Muscle of leg (tissue), 11 donors: Measurements from ENCODE around the gene STK17A. TPM values are rescaled to one million over a fixed set of nuclear protein-coding genes. Genes with fewer than 3 reads are reported as not detected.
"Not testable (repeated sequence)": the region's sequence is repeated elsewhere in the genome, so short reads cannot be mapped to it uniquely, and the experiment has no call there.

ENCODE experiments used
- DNase-seq: peaks from one replicate; pipeline ENCODE4 v3.0.0; 2013
- H3K27ac ChIP-seq: one replicate; pipeline ENCODE4 v1.5.1; 2013; ENCODE audit warnings: mild to moderate bottlenecking, low read length, control low read depth
- H3K27me3 ChIP-seq: one replicate; pipeline ENCODE4 v1.6.1; 2013; ENCODE audit warnings: low read length; ENCODE audit not compliant: control insufficient read depth, insufficient read depth
- H3K36me3 ChIP-seq: one replicate; pipeline ENCODE4 v1.6.1; 2013; ENCODE audit warnings: low read length; ENCODE audit not compliant: control insufficient read depth, insufficient read depth
- H3K4me1 ChIP-seq: one replicate; pipeline ENCODE4 v1.6.1; 2013; ENCODE audit warnings: low read length; ENCODE audit not compliant: control insufficient read depth, insufficient read depth
- H3K4me3 ChIP-seq: one replicate; pipeline ENCODE4 v1.5.1; 2013; ENCODE audit warnings: low read length, control low read depth
- H3K9me3 ChIP-seq: replicated peaks from 2 replicates; pipeline ENCODE4 v1.6.1; 2013; ENCODE audit warnings: low read depth, low read length; ENCODE audit not compliant: control insufficient read depth
- WGBS: methylation state at CpG from one replicate; pipeline ENCODE4 v1.1.5; 2013; ENCODE audit warnings: missing lambda C conversion rate; ENCODE audit not compliant: insufficient coverage; 5-methylcytosine and 5-hydroxymethylcytosine counted together
- polyA plus RNA-seq, 8 donors: library from polyadenylated mRNA; unstranded; fragments of 120-200 nt; gene quantifications; one replicate each; pipeline versions ENCODE4 v1.2.1 to v1.2.3, GENCODE V29; 2013; ENCODE audit warnings: inconsistent platforms in 1 of 8, low replicate concordance in 1 of 8; ENCODE audit not compliant: insufficient read length in 8 of 8, insufficient read depth in 1 of 8
- total RNA-seq: library from RNA; stranded (reverse); fragments of 120-200 nt; gene quantifications from one replicate; pipeline ENCODE4 v1.2.4, GENCODE V29; 2013

The STK17A gene
- total and polyA plus RNA-seq, 9 donors, result 14.6 to 22.3 (median 17.0) TPM

- DNase-seq, result no peak
- no peaks in the 10 kb centered on the region for H3K9me3 ChIP-seq
- WGBS, result no CpG with 5 or more reads among the region's 3 CpGs
Measured at GRCh38 chr7:43562383-43562782, 20.5 kb upstream of the STK17A start.

DNA sequence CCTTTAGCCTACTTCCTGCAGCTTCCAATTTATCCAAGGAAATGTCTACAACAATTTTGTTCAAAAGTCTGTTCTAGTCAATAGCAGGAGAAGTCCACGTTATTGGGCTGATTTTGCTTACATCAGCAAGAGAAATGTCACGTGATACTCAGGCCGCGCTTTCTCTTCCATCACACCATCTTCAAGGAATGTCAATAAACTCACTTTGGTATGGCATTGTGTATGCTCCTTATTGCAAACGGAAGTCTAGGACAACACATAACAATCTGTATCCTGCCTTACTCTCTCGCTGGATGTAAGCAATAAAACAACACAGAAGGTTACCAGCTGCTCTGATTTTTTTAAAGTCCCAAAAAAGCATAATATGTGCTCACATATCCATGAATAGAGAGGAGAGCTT lies 17.1 kb upstream of the STK17A start:
- peak; percentile 9 for DNase-seq
- WGBS, result no CpG with 5 or more reads among the region's 6 CpGs

More at GRCh38 chr7:43562383-43562782, 20.5 kb upstream of the STK17A start:
- Histone ChIP-seq H3K4me1 (no peaks in the 10 kb centered on the region), H3K36me3 (no peaks in the 10 kb centered on the region), H3K4me3 (no peak overlapping the region), H3K27me3 (no peaks in the 10 kb centered on the region), H3K27ac (no peak overlapping the region)

DNA sequence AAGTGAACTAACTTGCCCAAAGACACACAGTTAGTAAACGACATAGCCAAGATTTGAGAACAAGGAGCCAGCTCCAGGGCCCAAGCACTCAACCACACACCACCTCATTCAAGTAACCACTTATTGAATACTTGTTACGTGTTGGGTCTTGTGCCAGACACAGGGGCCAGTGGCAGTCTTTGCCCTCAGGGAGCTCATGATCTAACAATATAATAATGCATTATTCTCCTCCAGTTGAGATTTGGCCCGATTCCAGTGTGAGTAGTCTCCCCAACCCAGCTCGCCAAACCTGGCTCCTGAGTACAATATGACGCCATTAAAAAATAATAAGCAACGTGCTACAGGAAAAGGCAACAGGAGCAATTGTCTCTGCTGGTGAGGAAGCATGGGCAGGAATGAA lies 14.4 kb upstream of the STK17A start:
- Histone ChIP-seq H3K27ac (no peak overlapping the region), H3K9me3 (no peaks in the 10 kb centered on the region)
- 50% methylated on average over 2 of the region's 6 CpGs for WGBS

More for the DNA sequence above, 17.1 kb upstream of the STK17A start:
- no peaks in the 10 kb centered on the region for H3K9me3 ChIP-seq
- no peak overlapping the region for H3K4me3 ChIP-seq
- no peak overlapping the region for H3K27ac ChIP-seq
- H3K4me1 ChIP-seq, result no peaks in the 10 kb centered on the region
- H3K36me3 ChIP-seq, result no peaks in the 10 kb centered on the region
- H3K27me3 ChIP-seq, result no peaks in the 10 kb centered on the region

DNA sequence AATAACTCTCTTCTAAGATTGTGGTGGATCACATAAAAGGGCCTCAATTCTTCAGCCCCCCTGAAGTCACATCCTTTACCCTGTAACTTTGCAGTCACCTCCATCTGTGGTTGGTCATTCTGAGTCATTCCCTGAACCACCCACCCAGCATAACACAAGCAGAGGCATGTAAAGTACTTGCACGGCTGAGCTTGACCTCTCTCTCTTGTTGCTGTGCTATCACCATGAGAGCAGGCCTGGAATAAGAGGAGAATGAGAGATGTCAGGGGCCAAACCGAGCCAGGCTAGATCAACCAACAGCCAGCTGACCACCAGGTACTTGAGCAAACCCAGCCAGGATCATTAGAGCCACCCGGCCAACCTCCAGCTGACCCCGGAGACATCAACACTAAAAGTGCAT lies 13.5 kb upstream of the STK17A start:
- no peak for DNase-seq
- no peak overlapping the region for H3K27ac ChIP-seq
- no peaks in the 10 kb centered on the region for H3K4me1 ChIP-seq
- no peaks in the 10 kb centered on the region for H3K36me3 ChIP-seq
- no peaks in the 10 kb centered on the region for H3K27me3 ChIP-seq
- H3K9me3 ChIP-seq, result no peaks in the 10 kb centered on the region
- H3K4me3 ChIP-seq, result no peak overlapping the region
- WGBS, result 100% methylated on average over 1 of the region's 4 CpGs

More for the DNA sequence above, 14.4 kb upstream of the STK17A start:
- no peak overlapping the region for H3K4me3 ChIP-seq
- no peaks in the 10 kb centered on the region for H3K36me3 ChIP-seq
- H3K4me1 ChIP-seq, result no peaks in the 10 kb centered on the region
- no peak for DNase-seq
- H3K27me3 ChIP-seq, result no peaks in the 10 kb centered on the region

- H3K4me1 ChIP-seq, result no peaks in the 10 kb centered on the region
- no peaks in the 10 kb centered on the region for H3K36me3 ChIP-seq
- WGBS, result 73% methylated on average over 1 of the region's 4 CpGs
- H3K27me3 ChIP-seq, result no peaks in the 10 kb centered on the region
- no peaks in the 10 kb centered on the region for H3K9me3 ChIP-seq
- no peak overlapping the region for H3K4me3 ChIP-seq
- no peak overlapping the region for H3K27ac ChIP-seq
- no peak for DNase-seq
Measured at GRCh38 chr7:43570688-43571365, 12.1 kb upstream of the STK17A start.

DNA sequence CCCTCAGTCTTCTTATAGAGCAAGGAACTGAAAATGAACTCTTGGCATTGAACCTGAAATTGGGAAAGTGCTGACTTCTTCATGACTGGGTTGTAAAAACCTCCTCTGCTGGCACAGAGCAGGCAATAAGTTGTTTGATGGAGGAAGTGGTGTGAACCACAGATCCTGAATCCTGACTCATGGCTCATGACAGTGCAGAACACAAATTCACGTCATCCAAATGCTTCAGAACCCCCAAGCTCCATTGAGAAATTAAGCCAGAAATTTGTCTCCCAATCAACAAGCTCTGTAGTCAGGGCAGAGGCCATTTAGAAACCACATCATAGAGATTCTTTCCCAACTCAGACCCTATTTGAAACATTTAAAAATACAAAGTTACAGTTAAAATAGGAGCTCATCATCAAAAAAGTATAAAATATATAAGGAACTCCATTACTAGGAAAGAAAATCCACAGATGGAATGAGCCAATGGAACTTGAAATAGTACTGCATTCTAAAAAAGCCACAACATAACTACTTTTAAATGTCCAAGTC lies 10.3 kb upstream of the STK17A start:
- no peak overlapping the region for H3K4me3 ChIP-seq
- no peaks in the 10 kb centered on the region for H3K36me3 ChIP-seq
- WGBS, result 40% methylated on average over 1 of the region's 1 CpG
- H3K27ac ChIP-seq, result no peak overlapping the region
- DNase-seq, result peak; percentile 72
- no peaks in the 10 kb centered on the region for H3K27me3 ChIP-seq
- no peaks in the 10 kb centered on the region for H3K4me1 ChIP-seq
- no peaks in the 10 kb centered on the region for H3K9me3 ChIP-seq

DNA sequence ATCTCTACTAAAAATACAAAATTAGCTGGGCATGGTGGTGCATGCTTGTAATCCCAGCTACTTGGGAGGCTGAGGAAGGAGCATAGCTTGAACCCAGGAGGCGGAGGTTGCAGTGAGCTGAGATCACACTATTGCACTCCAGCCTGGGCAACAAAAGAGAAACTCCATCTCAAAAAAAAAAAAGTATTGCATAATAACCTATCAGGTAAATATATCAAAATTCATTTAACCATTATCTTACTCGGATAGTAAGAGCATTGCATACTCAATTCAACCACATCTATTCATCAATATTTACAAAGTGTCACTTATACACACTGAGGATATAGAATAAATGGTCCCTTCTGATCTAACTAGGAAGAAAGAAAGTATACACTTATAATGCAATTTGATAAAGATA lies 9.1 kb upstream of the STK17A start:
- not testable (repeated sequence) for H3K4me1 ChIP-seq, H3K9me3 ChIP-seq, H3K4me3 ChIP-seq, H3K36me3 ChIP-seq, DNase-seq, H3K27ac ChIP-seq, H3K27me3 ChIP-seq
- no CpG with 5 or more reads among the region's 2 CpGs for WGBS

GRCh38 chr7:43575506-43575905 lies 7.4 kb upstream of the STK17A start:
- Histone ChIP-seq H3K27ac (no peak overlapping the region), H3K4me1 (no peaks in the 10 kb centered on the region), H3K4me3 (no peak overlapping the region), H3K27me3 (no peaks in the 10 kb centered on the region), H3K36me3 (no peaks in the 10 kb centered on the region), H3K9me3 (no peaks in the 10 kb centered on the region)
- no CpG with 5 or more reads among the region's 6 CpGs for WGBS
- DNase-seq, result no peak

DNA sequence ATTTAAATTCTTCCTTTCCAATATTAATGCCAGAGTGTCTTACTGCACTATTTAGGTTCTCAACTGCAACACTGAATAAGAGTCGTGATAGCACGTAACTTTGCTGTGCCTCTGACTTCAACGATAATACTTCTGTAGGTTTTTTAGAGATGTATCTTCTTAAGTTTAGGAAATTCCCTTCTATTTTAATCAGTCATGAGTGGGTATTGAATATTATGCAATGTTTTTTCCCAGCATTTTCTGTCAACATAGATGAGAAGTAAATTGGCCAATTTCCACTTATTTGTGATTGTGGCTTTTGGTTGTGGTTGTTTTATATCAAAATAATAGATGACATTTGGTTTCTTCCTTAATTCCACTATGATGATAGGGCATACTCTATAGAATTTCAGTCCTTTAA lies 6.7 kb upstream of the STK17A start:
- no peaks in the 10 kb centered on the region for H3K4me1 ChIP-seq
- no peaks in the 10 kb centered on the region for H3K27me3 ChIP-seq
- no peak overlapping the region for H3K27ac ChIP-seq
- WGBS, result no CpG with 5 or more reads among the region's 3 CpGs
- H3K4me3 ChIP-seq, result no peak overlapping the region
- H3K9me3 ChIP-seq, result no peaks in the 10 kb centered on the region
- DNase-seq, result no peak
- H3K36me3 ChIP-seq, result no peaks in the 10 kb centered on the region

DNA sequence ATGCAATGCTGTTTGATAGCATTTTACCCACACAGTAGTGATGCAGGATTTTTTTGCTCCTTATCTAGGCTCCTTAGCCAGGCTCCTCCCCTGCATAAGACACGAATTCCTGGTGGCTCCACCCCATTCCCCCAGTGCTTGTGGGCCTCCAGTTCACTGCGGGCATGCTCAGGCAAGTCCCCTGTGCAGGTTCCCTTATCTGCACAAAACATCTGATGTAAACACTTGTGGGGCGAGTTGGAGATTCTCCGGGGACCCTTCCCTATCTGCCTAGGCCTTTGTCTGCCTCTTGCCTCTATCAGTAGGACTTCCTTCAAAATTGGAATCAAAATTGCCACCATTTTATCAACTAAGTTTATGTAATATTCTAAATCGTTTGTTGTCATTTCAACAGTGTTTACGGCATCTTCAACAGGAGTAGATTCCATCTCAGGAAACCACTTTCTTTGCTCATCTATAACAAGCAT lies 5.4 kb upstream of the STK17A start:
- H3K27me3 ChIP-seq, result peaks cover 4% of the 10 kb centered on the region
- H3K27ac ChIP-seq, result no peak overlapping the region
- no peak for DNase-seq
- 57% methylated on average over 2 of the region's 6 CpGs for WGBS
- no peaks in the 10 kb centered on the region for H3K9me3 ChIP-seq
- H3K4me3 ChIP-seq, result no peak overlapping the region
- H3K36me3 ChIP-seq, result no peaks in the 10 kb centered on the region
- peaks cover 2% of the 10 kb centered on the region for H3K4me1 ChIP-seq
